Activated T-cell treated with anti-CD3 and anti-CD28 coated beads, Interleukin-2, amount 50 U/mL, for 48 hours (primary cell): Measurements from ENCODE around the gene CD19.
"Not testable (repeated sequence)": the region's sequence is repeated elsewhere in the genome, so short reads cannot be mapped to it uniquely, and the experiment has no call there.

ENCODE experiments used
- DNase-seq, 2 experiments: peaks; one replicate each; pipeline ENCODE4 v3.0.0-alpha.2; 2020

Gene CD19

GRCh38 chr16:28910086-28911031, 21.4 kb upstream of the CD19 start:
- no peak for DNase-seq

- DNase-seq = no peak
These were observed 19.2 kb upstream of the CD19 start for GRCh38 chr16:28912558-28912957.

- no peak for DNase-seq
These were observed 17.6 kb upstream of the CD19 start for GRCh38 chr16:28913946-28914724.

GRCh38 chr16:28915181-28915580, 16.6 kb upstream of the CD19 start:
- no peak for DNase-seq

GRCh38 chr16:28917095-28917494, 14.7 kb upstream of the CD19 start:
- DNase-seq = no peak

GRCh38 chr16:28918698-28919097, 13.1 kb upstream of the CD19 start:
- DNase-seq = no peak

- DNase-seq = no peak
These were observed 8.6 kb upstream of the CD19 start for GRCh38 chr16:28923231-28923587.

GRCh38 chr16:28923652-28924398, 7.9 kb upstream of the CD19 start:
- DNase-seq = no peak

GRCh38 chr16:28924399-28924761, 7.4 kb upstream of the CD19 start:
- no peak for DNase-seq

- DNase-seq = peak; percentile 99
These were observed 6.9 kb upstream of the CD19 start, which contains the start of gene RABEP2 for GRCh38 chr16:28924762-28925385. Gene RABEP2 (minus strand): TSS chr16:28925238. CDS start chr16:28925163, 75 bp downstream.

GRCh38 chr16:28925386-28926228, 6.2 kb upstream of the CD19 start:
- DNase-seq = peak; percentile 89

- DNase-seq = not testable (repeated sequence)
These were observed 5.5 kb upstream of the CD19 start for GRCh38 chr16:28926284-28926683.

- DNase-seq = no peak
These were observed 4.0 kb upstream of the CD19 start for GRCh38 chr16:28927815-28928214.

- DNase-seq = no peak
These were observed 1.6 kb upstream of the CD19 start for GRCh38 chr16:28930203-28930602.

GRCh38 chr16:28930652-28931051, 1.1 kb upstream of the CD19 start:
- DNase-seq = no peak

GRCh38 chr16:28932339-28933141, 769 bp downstream of the CD19 start:
- no peak for DNase-seq

- no peak for DNase-seq
These were observed 1.4 kb downstream of the CD19 start for GRCh38 chr16:28933171-28933570.

- no peak for DNase-seq
These were observed 3.6 kb downstream of the CD19 start for GRCh38 chr16:28935346-28935745.

- DNase-seq = peak; percentile 96 to 97
These were observed 4.4 kb downstream of the CD19 start for GRCh38 chr16:28935924-28936783.

GRCh38 chr16:28936784-28937155, 5.0 kb downstream of the CD19 start:
- no peak for DNase-seq
